Measurements from ENCODE around the gene TRMT1.
A peak's percentile ranks its signal among the peaks of the same experiment; 100 is the strongest.

Gene TRMT1

GRCh38 chr19:13102416-13102665 lies 14.2 kb downstream of the TRMT1 start:
- DNase-seq (ENCODE audit: low spot score) = no peak

DNA sequence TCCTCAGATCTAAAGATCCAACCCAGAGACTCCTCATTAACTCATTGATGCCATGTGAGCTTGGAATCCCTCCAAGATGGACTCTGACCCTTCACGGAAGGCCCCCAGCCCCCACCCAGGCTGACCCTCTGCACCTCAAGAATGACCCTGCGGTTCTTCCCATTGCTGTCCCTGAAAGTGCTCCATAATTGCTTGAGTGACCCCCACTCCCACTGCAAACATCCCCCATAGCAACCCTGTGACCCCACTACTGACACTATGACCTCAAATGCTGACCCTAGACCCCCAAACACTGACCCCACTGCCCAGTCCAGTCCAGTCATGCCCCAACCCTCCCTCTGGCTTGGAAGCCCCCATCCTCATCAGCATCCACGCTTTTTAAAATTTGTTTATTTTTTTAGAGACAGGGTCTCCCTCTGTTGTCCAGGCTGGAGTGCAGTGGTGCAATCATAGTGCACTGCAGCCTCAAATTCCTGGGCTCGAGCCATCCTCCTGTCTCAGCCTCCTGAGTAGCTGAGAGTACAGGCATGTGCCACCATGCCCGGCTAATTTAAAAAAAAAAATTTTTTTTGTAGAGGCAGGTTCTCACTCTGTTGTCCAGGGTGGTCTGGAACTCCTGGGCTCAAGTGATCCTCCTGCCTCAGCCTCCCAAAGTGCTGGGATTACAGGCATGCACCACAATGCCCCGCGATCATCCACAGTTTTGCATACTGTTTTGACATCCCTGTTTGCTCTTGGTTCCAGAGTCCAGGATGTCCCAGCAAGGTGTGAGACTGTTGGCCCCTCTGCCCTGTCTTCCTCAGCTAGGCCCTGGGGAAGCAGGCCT lies 14.7 kb downstream of the TRMT1 start:
- DNase-seq (ENCODE audit: low spot score) = no peak

DNA sequence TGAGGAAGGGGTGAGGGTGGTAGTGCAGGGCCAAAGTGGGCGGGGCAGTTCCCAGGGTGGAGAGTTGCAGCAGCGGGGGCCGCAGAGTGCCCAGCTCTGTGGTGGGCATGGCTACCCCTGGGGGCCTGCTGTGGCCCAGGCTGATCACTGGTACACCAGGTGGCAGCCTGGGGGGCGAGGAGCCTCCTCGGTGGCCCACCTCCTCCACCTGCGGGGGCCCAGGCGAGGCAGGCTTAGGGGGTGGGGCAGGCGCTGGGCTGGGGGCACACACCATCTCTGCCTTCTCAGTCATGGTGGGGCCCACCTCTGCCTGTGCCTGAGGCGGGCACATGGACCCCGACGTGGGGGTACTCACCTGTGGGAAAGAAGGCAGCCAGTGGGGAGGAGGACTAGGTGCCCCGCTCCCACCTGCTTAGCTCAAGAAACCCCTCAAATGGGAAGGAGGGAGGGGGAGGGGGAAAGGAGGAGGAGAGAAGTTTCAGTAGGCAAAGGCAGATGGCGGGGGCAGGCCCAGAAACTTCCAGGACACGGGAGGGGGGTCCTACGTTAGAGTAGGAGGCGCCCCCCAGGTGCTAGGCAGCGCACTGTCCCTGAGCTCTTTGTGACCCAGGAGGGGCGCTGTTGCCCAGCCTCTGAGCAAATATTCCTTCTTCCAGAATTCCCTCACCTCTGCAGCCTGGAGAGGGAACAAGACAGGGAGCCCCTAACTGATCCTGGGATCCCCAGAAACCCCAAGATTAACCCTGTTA lies 15.5 kb downstream of the TRMT1 start:
- DNase-seq (ENCODE audit: low spot score) = no peak

DNA sequence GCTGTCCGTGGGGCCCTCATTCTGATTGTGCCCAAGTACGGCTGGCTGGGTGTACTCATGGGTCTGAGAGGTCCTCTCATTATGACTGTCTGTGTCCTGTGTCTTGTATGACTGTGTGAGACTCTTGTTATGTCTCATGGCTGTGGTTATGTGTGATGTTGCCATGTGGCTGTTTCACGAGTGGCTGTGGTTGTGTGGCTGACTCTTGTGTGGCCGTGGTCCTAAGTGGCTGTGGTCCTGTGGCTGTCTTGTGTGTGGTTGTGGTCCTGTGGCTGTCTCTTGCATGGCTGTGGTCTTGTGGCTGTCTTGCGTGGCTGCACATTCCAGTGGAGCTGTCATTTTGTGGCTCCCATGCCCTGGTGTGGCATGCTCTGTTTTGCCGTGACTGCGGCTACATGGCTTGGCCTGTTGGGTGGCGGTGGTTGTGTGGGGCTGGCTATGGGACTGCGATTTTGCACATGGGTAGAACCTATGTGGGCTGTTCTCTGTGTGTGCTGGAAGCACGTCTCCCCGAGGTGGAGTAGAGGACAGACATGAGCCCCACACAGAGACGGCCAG lies 16.4 kb downstream of the TRMT1 start:
- DNase-seq (ENCODE audit: low spot score) = peak; percentile 85

- peak; percentile 79 for DNase-seq (ENCODE audit: low spot score)
Observed at GRCh38 chr19:13099073-13099999, 17.2 kb downstream of the TRMT1 start.

- no peak for DNase-seq (ENCODE audit: low spot score)
Observed at GRCh38 chr19:13098277-13099072, 18.1 kb downstream of the TRMT1 start.

DNA sequence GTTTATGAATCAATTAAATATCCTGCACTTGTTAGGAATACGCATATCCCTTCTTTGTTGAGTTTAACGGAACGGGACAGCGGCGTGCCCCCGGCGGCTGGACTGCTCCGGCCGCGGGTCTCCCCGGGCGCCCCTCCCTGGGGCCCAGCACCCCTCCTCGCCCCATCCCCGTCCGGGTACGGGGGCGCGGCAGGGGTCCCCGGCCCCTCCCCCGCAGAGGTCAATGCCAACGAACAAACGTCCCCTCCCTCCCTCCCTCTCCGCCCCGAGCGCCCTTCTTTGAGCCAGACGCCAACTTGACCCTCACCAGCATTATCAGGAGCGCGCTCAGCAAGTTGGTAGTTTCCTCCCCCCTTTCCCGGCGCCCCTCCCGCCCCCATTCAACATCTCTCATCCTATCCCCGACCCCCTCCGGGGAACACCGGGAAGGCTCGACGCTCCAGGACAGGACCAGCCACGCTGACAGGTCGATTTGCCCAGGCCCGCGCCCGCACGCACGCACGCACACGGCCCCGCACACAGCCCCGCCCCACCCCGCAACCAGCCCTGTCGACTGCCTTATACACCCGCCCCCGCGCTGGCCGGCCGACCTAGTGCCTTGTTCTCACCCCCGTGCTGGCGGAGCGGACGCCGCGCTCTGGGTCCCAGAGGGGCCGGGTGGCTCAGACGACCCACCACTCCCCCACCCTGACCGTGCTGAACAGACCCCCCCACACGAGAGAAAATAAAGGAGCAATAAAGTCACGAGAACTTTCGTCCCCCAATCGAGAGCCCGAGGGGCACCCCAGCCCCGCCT lies 18.9 kb downstream of the TRMT1 start:
- DNase-seq (ENCODE audit: low spot score) = no peak

DNA sequence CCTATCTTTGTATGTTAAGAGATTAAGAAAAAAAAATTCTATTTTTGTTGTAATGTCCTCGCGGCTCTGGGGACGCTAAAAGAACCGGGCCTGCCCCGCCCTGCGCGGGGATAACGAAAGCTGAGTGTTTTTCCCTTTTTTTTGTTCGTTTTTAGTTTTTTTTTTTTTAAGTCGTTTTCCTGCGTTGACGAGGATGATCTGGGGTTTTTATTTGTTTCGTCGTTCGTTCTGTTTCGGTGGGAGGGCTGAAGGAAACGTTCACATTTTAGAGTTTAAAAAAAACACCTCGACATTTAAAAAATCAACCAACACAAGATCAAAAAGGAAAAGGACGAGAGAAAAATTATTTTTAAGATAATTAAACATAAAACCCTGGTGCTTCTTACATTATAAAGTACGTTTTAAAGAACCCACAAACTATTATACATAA lies 19.5 kb downstream of the TRMT1 start:
- DNase-seq (ENCODE audit: low spot score) = no peak

DNA sequence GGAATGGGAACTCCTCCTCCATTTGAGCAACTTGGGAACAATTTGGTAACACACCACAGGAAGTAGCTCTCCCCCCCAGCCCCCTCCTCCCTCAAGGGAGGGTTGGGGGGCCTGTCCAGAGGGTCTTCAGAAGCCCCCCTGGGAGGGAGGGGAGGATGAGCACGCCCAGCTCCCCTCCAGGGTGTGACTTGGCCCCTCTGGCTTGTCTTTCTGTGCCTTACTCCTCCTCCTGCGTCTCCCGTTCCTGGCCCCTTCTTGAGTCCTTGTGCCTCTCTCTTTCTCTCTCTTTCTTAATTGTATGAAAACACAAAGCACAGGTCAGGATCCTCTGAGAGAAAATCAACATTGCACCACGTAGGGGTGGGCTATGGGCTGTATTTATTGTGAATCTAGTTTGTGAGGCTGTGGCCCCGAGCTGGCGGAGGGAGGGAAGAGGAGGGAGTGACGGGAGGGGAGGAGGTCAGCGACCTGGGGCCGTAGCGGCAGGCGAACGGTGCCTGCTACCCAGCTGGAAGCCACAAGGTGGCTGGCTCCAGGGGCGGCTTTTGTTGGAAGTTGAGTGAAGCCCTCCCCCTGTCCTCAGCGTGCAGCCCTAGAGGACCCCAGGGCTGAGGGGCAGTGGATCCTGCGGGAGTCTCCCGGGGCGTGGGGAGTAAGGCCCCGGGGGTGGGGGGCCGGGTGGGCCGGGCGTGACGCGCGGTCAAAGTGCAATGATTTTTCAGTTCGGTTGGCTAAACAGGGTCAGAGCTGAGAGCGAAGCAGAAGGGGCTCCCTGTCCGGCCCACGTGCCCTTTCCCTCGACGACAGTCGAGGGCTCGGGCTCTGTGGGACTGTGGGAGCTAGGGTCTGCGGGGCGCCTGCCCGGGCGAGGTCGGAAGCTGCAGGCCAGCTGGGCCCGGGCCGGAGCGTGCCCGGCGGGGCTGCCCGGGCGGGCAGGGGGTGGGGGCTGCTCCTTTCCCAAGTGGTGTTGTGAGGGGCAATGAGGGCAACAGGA lies 20.3 kb downstream of the TRMT1 start:
- DNase-seq (ENCODE audit: low spot score) = no peak

DNA sequence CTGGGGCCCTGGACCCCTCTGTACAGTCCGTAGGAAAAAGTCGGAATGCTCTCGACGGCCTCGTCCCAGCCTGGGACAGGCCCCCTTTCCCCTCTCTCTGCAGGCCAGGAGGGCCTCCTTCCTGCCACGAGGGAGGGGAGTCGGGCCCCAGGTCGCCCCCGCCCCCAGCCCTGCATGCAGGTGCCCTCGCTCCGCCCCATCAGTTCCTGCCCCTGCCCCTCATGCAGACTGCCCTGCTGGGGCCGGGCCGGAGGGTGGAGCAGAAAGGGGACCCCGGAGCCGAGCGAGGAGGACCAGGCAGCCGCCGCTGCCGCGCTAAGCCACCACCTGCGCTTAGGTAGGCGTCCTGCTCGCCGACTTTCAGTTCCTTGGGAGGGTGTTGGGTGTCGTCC lies 21.2 kb downstream of the TRMT1 start:
- DNase-seq (ENCODE audit: low spot score) = no peak

DNA sequence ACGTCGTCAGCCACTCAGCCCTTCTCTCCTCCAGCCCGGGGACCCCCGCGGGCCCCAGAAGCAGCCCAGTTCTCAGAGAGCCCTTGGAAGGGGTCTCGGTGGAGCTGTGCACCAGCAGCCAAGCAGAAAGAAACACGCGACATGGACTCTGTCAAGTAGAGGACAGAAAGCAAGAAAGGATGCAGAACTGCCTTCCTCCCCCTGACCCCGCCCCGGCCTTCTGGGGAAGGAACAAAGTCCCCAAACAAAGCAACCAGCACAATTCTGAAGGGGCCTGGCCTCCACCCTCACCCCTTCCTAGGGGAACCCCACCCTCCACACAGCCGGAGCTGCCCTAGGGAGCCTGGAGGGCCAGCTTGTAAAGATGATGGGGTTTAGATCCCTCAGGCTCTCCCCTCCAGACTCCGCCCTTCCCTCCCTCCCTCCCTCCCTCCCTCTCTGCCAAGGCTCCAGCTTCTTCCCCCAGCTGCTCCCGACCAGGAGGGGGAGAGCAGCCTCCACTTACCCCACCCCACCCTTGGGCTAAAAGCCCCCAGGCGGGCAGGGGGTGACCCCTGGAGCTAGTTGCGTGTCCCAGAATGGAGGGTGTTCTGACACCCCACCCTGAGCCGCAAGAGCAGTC lies 21.7 kb downstream of the TRMT1 start:
- no peak for DNase-seq (ENCODE audit: low spot score)

DNA sequence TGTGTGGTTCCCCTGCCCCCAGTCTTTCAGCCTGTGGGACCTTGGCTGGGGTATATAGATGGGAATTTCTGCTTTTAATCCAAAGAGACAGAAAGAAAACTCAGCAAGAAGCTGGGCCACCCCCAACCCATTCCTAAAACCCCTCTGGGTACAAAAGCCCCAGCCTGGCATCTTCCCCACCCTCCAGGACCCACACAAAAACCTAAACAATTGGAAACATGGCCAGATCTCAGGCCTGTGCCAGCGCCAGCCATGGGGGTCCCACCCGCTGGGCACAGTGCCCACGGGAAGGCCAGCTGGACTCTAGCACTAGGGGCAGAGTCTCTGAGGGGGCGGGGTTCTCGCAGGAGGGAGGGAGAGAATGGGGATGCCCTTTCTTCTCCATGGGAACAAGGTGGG lies 22.4 kb downstream of the TRMT1 start:
- no peak for DNase-seq (ENCODE audit: low spot score)

- peak; percentile 83 for DNase-seq (ENCODE audit: low spot score)
Observed at GRCh38 chr19:13093407-13094105, 23.0 kb downstream of the TRMT1 start.

DNA sequence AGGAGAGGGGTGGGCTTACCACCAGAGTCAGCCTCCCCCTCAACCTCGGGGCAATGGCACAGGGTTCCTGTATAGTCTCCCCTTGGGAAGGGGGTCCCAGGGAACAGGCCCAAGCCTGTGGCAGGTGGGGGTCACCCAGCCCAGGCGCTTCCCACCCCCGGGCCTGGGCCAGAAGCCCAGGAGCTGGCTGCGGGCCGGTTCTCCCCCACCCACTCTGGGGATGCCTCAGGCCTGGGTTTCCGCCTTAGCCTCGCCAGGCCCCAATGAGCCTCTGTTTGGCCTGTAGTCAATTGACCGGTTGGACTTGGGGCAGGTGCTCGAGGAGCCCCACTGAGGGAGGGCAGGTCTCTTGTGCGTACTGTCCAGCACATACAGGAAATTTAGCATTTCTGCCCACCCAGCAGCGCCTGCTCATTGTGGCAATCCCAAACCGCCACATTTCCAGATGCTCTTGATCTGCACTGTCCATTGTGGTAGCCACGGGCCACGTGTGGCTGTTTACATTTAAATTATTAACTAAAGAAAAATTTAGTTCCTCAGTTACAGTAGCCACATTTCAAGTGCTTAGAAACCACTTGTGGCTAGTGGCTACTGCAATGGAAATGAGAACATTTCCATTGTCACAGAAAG lies 23.8 kb downstream of the TRMT1 start:
- no peak for DNase-seq (ENCODE audit: low spot score)

GRCh38 chr19:13092158-13092543 lies 24.4 kb downstream of the TRMT1 start:
- no peak for DNase-seq (ENCODE audit: low spot score)

- no peak for DNase-seq (ENCODE audit: low spot score)
Observed at GRCh38 chr19:13091400-13092157, 25.0 kb downstream of the TRMT1 start.

Data from CD4-positive, alpha-beta T cell treated with Interleukin-15 for 4 hours (primary cell).